GM12875 (cell line): ENCODE data around the gene JMJD1C.

Source experiments
- H3K4me3 ChIP-seq: one replicate; pipeline ENCODE4 v1.5.1; 2011; ENCODE audit warnings: low read depth, low read length, control low read depth
- TF ChIP-seq, protein P1 (sequence below): IDR thresholded peaks from 2 replicates; pipeline ENCODE4 v1.5.1; 2011; ENCODE audit warnings: low read depth, mild to moderate bottlenecking, control low read depth, inconsistent platforms, low read length, moderate library complexity, borderline replicate concordance; ENCODE audit not compliant: insufficient read depth

JMJD1C gene, protein sequence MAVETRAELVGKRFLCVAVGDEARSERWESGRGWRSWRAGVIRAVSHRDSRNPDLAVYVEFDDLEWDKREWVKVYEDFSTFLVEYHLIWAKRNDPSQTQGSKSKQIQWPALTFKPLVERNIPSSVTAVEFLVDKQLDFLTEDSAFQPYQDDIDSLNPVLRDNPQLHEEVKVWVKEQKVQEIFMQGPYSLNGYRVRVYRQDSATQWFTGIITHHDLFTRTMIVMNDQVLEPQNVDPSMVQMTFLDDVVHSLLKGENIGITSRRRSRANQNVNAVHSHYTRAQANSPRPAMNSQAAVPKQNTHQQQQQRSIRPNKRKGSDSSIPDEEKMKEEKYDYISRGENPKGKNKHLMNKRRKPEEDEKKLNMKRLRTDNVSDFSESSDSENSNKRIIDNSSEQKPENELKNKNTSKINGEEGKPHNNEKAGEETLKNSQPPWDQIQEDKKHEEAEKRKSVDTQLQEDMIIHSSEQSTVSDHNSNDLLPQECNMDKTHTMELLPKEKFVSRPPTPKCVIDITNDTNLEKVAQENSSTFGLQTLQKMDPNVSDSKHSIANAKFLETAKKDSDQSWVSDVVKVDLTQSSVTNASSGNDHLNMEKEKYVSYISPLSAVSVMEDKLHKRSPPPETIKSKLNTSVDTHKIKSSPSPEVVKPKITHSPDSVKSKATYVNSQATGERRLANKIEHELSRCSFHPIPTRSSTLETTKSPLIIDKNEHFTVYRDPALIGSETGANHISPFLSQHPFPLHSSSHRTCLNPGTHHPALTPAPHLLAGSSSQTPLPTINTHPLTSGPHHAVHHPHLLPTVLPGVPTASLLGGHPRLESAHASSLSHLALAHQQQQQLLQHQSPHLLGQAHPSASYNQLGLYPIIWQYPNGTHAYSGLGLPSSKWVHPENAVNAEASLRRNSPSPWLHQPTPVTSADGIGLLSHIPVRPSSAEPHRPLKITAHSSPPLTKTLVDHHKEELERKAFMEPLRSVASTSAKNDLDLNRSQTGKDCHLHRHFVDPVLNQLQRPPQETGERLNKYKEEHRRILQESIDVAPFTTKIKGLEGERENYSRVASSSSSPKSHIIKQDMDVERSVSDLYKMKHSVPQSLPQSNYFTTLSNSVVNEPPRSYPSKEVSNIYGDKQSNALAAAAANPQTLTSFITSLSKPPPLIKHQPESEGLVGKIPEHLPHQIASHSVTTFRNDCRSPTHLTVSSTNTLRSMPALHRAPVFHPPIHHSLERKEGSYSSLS (N-terminal part only)

DNA sequence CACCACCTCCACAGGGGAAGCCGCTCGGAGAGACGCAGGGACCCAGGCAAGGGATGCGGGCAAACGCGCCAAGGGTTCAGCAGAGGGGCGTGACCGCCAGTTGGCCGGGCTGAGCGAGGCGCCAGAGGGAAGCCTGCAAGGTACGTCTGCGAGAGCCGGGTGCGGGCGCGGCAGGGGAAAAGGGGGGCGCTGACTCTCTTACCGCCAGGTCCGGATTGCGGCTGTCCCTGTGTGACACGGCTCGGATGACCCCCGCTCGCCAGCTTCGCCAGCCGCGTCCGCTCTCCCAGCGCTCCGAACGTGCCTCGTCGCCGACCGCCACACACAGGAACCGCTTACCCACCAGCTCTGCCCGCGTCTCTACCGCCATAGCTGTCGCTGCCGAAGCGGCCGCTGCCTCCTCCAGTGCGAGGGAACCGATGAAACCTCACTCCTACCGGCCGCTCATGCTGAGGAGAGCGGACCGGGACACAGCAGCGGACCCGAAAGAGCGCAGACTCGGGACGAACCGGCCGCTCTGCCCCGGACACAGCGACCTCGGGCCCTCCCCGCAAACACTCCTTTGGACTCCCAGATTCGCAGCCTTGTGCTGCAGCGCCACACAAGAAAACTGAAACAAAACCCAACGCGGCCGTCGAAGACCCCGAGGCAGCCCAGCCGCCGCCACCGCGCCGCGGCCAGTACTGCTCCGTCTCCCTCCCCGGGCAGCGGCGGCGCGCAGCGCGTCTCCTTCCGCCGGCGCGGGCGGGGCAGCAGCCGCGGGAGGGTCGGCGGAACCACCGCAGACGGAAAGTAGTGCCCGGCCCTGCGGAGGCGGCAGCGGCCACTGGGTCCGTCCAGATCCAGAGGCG lies at the start of gene JMJD1C:
TSS of gene JMJD1C (minus strand) at position 685 of the 851 bp plus-strand sequence. CDS start at position 370, 315 bp downstream.
- peak within 1 kb of the TSS; percentile 85 for H3K4me3 ChIP-seq
- TF ChIP-seq, protein P1, sequence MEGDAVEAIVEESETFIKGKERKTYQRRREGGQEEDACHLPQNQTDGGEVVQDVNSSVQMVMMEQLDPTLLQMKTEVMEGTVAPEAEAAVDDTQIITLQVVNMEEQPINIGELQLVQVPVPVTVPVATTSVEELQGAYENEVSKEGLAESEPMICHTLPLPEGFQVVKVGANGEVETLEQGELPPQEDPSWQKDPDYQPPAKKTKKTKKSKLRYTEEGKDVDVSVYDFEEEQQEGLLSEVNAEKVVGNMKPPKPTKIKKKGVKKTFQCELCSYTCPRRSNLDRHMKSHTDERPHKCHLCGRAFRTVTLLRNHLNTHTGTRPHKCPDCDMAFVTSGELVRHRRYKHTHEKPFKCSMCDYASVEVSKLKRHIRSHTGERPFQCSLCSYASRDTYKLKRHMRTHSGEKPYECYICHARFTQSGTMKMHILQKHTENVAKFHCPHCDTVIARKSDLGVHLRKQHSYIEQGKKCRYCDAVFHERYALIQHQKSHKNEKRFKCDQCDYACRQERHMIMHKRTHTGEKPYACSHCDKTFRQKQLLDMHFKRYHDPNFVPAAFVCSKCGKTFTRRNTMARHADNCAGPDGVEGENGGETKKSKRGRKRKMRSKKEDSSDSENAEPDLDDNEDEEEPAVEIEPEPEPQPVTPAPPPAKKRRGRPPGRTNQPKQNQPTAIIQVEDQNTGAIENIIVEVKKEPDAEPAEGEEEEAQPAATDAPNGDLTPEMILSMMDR = no peak

DNA sequence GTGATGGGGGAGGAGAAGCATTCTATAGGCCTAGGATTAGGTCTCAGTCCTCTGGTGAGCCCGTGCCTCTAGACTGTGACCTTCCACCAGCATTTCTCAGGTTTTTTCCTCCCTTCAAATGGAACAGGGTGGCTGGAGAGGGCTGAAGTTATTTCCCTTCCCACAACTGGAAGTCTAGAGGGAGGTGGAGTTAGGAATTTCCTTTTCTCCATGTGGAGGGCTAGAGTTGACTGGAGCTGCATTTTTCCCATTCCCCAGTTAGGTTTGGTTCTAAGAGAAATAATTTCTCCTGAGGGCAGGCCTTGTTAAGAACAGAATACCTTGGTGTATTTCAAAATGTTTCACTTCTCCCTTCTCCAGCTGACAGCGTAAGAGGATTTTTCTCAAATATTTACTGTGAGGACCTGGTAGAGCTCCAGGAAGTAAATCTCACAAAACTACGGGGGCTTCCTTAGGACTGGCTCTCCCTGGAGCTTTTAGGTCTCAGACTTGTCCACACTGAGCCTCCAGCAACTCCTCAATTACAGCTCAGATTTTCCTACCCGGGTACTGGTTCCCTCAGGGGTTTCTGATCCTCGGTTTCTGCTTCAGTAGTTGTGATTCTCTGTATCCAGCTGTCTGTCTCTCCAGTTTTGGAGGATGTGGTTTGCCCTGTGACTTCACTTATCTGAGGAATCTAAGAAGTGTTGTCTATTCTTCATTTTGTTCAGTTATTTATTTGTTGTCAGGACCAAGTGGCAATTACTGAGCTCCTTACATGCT lies 49.4 kb upstream of the JMJD1C start:
- H3K4me3 ChIP-seq = no peak overlapping the region
- TF ChIP-seq, protein P1 = no peak

DNA sequence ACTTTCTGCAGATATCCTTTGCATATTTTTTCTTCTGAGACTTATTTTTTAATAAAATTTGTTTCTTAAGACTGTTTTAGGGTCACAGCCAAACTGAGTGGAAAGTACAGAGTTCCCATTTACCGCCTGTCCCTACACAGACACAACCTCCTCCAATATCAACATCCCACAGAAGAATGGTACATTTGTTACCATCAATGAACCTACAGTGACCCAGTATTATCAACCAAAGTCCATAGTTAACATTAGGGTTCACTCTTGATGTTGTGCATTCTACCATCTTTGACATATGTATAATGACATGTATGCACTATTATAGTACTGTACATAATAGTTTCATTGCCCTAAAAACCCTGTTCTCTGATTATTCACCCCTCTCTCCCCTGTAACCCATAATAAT lies 40.8 kb upstream of the JMJD1C start:
- H3K4me3 ChIP-seq = no peak overlapping the region
- TF ChIP-seq, protein P1 = no peak

DNA sequence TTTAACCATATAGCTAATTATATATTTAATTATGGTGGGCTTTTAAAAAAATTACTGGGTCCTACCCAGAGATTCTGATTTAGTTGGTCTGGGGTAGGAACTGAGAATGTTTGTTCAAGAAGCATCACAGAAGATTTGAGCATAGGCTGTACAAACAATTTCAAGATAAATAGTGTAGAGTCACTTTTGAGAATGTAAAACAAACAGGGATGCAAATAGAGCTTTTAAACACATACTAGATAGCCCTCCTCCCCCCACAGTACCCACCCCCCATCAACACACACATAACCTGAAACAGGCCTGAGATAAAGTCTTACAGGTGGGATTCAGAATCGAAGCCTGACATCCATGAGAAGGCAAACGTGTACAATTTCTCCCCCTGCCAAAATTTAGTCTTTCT lies 39.8 kb upstream of the JMJD1C start:
- H3K4me3 ChIP-seq = no peak overlapping the region
- TF ChIP-seq, protein P1 = no peak

DNA sequence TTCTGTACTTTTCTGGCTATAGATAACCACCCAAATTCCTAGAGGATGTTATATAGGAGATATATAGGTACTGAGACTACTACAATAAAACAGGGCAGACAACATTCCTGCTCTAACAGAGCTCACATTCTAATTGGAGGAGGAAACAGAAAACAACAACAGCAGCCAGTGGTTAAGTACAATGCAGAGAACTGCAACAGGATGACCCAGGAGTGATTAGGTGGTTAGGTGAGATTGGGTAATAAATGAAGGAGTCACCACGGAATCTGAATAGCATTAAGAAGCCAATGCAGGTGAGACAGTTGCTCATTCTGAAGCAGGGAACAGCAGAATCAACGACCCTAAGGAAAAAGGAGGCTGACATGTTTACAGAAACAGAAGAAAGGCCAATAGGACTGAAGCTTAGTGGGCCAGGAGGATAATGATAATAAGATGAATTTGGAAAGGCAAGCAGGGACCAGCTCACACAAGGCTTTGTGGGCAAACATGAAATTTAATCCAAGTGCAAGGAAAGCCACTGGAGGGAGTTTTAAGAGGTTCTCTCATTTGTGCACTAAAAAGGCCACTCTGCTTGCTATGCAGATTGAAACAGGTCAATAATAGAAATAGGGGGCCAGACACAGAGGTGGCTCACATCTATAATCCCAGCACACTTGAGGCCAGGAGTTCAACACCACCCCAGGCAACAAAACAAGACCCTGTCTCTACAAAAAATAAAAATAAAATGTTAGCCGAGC lies 38.5 kb upstream of the JMJD1C start:
- TF ChIP-seq, protein P1 = no peak
- no peak overlapping the region for H3K4me3 ChIP-seq
